Trophoblast cell (in vitro differentiated cells and primary cell): ENCODE data around the gene FBXO48.
"Not testable (repeated sequence)": the region's sequence is repeated elsewhere in the genome, so short reads cannot be mapped to it uniquely, and the experiment has no call there.

ENCODE experiments used
- DNase-seq, 2 donors: peaks; one replicate each; pipeline ENCODE4 v3.0.0-alpha.2; 2016
- H2AFZ ChIP-seq: 2 replicates; pipeline ENCODE4 v1.6.1; 2013; ENCODE audit warnings: low read length, moderate library complexity, mild to moderate bottlenecking; ENCODE audit not compliant: insufficient read depth, poor library complexity
- H2AK5ac ChIP-seq: 2 replicates; pipeline ENCODE4 v1.6.1; 2013; ENCODE audit warnings: mild to moderate bottlenecking, low read length
- H2BK120ac ChIP-seq: 2 replicates; pipeline ENCODE4 v1.6.1; 2013; ENCODE audit warnings: low read length, mild to moderate bottlenecking, moderate library complexity; ENCODE audit not compliant: insufficient read depth, poor library complexity
- H2BK12ac ChIP-seq: 2 replicates; pipeline ENCODE4 v1.6.1; 2013; ENCODE audit warnings: mild to moderate bottlenecking, low read length, moderate library complexity
- H2BK5ac ChIP-seq: 2 replicates; pipeline ENCODE4 v1.6.1; 2013; ENCODE audit warnings: low read length, low read depth, moderate library complexity, mild to moderate bottlenecking; ENCODE audit not compliant: poor library complexity
- H3K14ac ChIP-seq: 2 replicates; pipeline ENCODE4 v1.6.1; 2013; ENCODE audit warnings: mild to moderate bottlenecking, low read length
- H3K18ac ChIP-seq: 2 replicates; pipeline ENCODE4 v1.6.1; 2013; ENCODE audit warnings: mild to moderate bottlenecking, low read length
- H3K23ac ChIP-seq: 2 replicates; pipeline ENCODE4 v1.6.1; 2013; ENCODE audit warnings: low read length
- H3K27ac ChIP-seq: 2 replicates; pipeline ENCODE4 v1.5.1; 2013; ENCODE audit warnings: low read depth, mild to moderate bottlenecking, inconsistent platforms, low read length, moderate library complexity
- H3K27me3 ChIP-seq: 2 replicates; pipeline ENCODE4 v1.6.1; 2013; ENCODE audit warnings: inconsistent platforms, mild to moderate bottlenecking, low read length, moderate library complexity; ENCODE audit not compliant: insufficient read depth
- H3K36me3 ChIP-seq, 2 experiments: 1 replicate in 1 of 2; 2 replicates in 1 of 2; pipeline ENCODE4 v1.6.1; 2013; ENCODE audit warnings: low read length in 2 of 2, mild to moderate bottlenecking in 2 of 2, moderate library complexity in 1 of 2; ENCODE audit not compliant: insufficient read depth in 2 of 2, control insufficient read depth in 1 of 2
- H3K4ac ChIP-seq: 2 replicates; pipeline ENCODE4 v1.6.1; 2013; ENCODE audit warnings: low read depth, mild to moderate bottlenecking, low read length, moderate library complexity
- H3K4me1 ChIP-seq, 2 experiments: 1 replicate in 1 of 2; 2 replicates in 1 of 2; pipeline ENCODE4 v1.6.1; 2013; ENCODE audit warnings: low read length in 2 of 2, mild to moderate bottlenecking in 2 of 2, moderate library complexity in 1 of 2; ENCODE audit not compliant: insufficient read depth in 2 of 2, control insufficient read depth in 1 of 2
- H3K4me2 ChIP-seq: 2 replicates; pipeline ENCODE4 v1.6.1; 2013; ENCODE audit warnings: inconsistent platforms, mild to moderate bottlenecking, low read length, moderate library complexity
- H3K4me3 ChIP-seq: 2 replicates; pipeline ENCODE4 v1.5.1; 2013; ENCODE audit warnings: mild to moderate bottlenecking, low read depth, low read length, inconsistent platforms
- H3K79me1 ChIP-seq: one replicate; pipeline ENCODE4 v1.6.1; 2013; ENCODE audit warnings: low read length
- H3K79me2 ChIP-seq: 2 replicates; pipeline ENCODE4 v1.6.1; 2013; ENCODE audit warnings: low read length, mild to moderate bottlenecking; ENCODE audit not compliant: control insufficient read depth, insufficient read depth, poor library complexity
- H3K9ac ChIP-seq: 2 replicates; pipeline ENCODE4 v1.6.1; 2013; ENCODE audit warnings: mild to moderate bottlenecking, low read length
- H3K9me3 ChIP-seq: 2 replicates; pipeline ENCODE4 v1.6.1; 2013; ENCODE audit warnings: low read depth, mild to moderate bottlenecking, control low read depth, inconsistent platforms, low read length; ENCODE audit not compliant: insufficient read depth
- H4K12ac ChIP-seq: 2 replicates; pipeline ENCODE4 v1.6.1; 2013; ENCODE audit warnings: low read depth, mild to moderate bottlenecking, low read length, moderate library complexity
- H4K8ac ChIP-seq: 2 replicates; pipeline ENCODE4 v1.6.1; 2013; ENCODE audit warnings: low read depth, mild to moderate bottlenecking, low read length, moderate library complexity
- H4K91ac ChIP-seq: one replicate; pipeline ENCODE4 v1.6.1; 2013; ENCODE audit warnings: low read depth, mild to moderate bottlenecking, low read length, moderate library complexity
- WGBS: extraction: QIAGEN DNeasy Blood & Tissue Kit; methylation state at CpG from one replicate; pipeline ENCODE4 v1.1.7; 2013; ENCODE audit warnings: missing lambda C conversion rate; ENCODE audit not compliant: insufficient read length, insufficient coverage; ENCODE audit errors: extremely low coverage; 5-methylcytosine and 5-hydroxymethylcytosine counted together

Gene FBXO48

DNA sequence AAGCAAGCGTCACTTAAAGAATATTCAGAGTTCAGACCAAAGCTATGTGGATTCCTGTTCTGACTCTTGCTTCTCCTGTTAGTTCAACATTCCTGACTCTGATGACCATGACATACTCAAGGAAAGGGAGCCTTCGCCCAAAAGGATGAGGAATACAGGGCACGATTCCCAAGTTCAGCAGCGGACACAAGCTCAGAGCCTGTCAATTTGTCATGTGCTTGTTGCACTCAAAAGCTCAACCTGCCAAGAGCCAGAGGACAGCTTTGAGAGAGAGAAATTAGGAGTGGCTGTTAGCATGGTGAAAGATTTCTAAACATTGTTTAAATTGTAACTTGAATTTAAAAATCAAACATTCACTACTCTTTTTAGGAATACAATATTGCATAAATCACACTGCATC, 33.6 kb upstream of the FBXO48 start:
- H3K14ac ChIP-seq = no peak overlapping the region
- H2AK5ac ChIP-seq = no peak overlapping the region
- no peak overlapping the region for H4K91ac ChIP-seq
- no peak overlapping the region for H4K12ac ChIP-seq
- H3K4me3 ChIP-seq = no peak overlapping the region
- no peak overlapping the region for H3K27ac ChIP-seq
- H3K27me3 ChIP-seq = no peaks in the 10 kb centered on the region
- H2BK120ac ChIP-seq = no peak overlapping the region
- no peak overlapping the region for H2BK5ac ChIP-seq
- WGBS = no CpG with 5 or more reads among the region's 4 CpGs
- no peaks in the 10 kb centered on the region for H3K4me1 ChIP-seq
- peaks cover 2% of the 10 kb centered on the region for H3K9me3 ChIP-seq
- no peak overlapping the region for H2BK12ac ChIP-seq
- no peak overlapping the region for H4K8ac ChIP-seq
- H3K9ac ChIP-seq = no peak overlapping the region
- H3K36me3 ChIP-seq = no peaks in the 10 kb centered on the region
- H3K23ac ChIP-seq = no peak overlapping the region
- H3K4ac ChIP-seq = no peak overlapping the region
- H3K4me2 ChIP-seq = no peak overlapping the region
- H3K79me1 ChIP-seq = no peaks in the 10 kb centered on the region
- no peaks in the 10 kb centered on the region for H3K79me2 ChIP-seq
- no peak overlapping the region for H3K18ac ChIP-seq
- no peak for DNase-seq
- H2AFZ ChIP-seq = no peak overlapping the region

DNA sequence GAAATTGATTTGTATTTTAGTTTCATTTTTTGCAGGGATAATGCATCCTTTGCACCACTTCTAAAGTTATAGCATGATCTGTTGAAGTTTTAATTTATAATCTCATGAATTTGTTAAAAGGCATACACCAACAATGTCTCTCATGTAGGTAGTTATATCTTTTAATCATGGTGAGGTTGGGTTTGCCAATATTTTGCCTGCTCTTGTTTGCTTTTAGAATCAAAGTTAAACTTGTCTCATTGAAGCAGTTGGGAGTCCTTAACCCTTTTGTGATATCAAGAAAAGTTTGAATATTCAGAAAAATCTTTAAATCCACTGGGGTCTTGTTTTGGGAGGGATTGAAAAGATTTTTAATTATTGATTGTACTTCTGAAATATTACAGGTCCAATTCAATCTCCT, 32.0 kb upstream of the FBXO48 start:
- Histone ChIP-seq H3K4me1 (no peaks in the 10 kb centered on the region), H3K14ac (no peak overlapping the region), H3K79me2 (no peaks in the 10 kb centered on the region), H2BK120ac (no peak overlapping the region), H3K27ac (no peak overlapping the region), H3K9ac (no peak overlapping the region), H3K36me3 (no peaks in the 10 kb centered on the region), H2BK5ac (no peak overlapping the region), H4K91ac (no peak overlapping the region), H3K9me3 (peaks cover 4% of the 10 kb centered on the region), H2AK5ac (no peak overlapping the region), H3K23ac (no peak overlapping the region), H4K8ac (no peak overlapping the region), H3K4ac (no peak overlapping the region), H4K12ac (no peak overlapping the region), H3K79me1 (no peaks in the 10 kb centered on the region), H3K18ac (no peak overlapping the region), H3K4me3 (no peak overlapping the region), H2BK12ac (no peak overlapping the region), H3K4me2 (no peak overlapping the region), H3K27me3 (no peaks in the 10 kb centered on the region), H2AFZ (no peak overlapping the region)
- DNase-seq = no peak

DNA sequence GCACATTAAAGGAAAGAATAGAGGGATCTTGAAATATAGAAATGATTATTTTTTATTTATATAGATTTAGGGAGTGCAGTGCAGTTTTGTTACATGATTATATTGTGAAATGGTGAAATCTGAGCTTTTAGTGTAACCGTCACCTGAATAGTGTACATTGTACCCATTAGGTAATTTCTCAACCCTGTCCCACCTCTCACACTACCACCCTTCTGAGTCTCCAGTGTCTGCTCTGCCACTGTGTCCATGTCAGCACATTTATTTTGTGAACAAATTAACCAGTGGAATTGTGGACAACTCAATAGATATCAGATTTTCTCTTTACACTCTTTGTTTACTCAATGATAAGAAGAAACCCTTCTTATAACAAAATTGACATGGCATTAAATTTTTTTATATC, 24.5 kb upstream of the FBXO48 start:
- DNase-seq = no peak
- H4K8ac ChIP-seq = no peak overlapping the region
- H3K23ac ChIP-seq = no peak overlapping the region
- no peak overlapping the region for H2AK5ac ChIP-seq
- no peak overlapping the region for H3K18ac ChIP-seq
- H3K14ac ChIP-seq = no peak overlapping the region
- H4K12ac ChIP-seq = no peak overlapping the region
- H2AFZ ChIP-seq = no peak overlapping the region
- no peak overlapping the region for H3K4ac ChIP-seq
- H3K4me3 ChIP-seq = no peak overlapping the region
- no peaks in the 10 kb centered on the region for H3K27me3 ChIP-seq
- no peak overlapping the region for H4K91ac ChIP-seq
- no peaks in the 10 kb centered on the region for H3K79me1 ChIP-seq
- no peak overlapping the region for H3K9ac ChIP-seq
- no peak overlapping the region for H2BK12ac ChIP-seq
- no peak overlapping the region for H2BK120ac ChIP-seq
- no CpG with 5 or more reads among the region's 1 CpG for WGBS
- H3K27ac ChIP-seq = no peak overlapping the region
- H3K9me3 ChIP-seq = peaks cover 4% of the 10 kb centered on the region
- no peak overlapping the region for H3K4me2 ChIP-seq
- no peak overlapping the region for H2BK5ac ChIP-seq
- H3K4me1 ChIP-seq = no peaks in the 10 kb centered on the region
- H3K79me2 ChIP-seq = no peaks in the 10 kb centered on the region
- no peaks in the 10 kb centered on the region for H3K36me3 ChIP-seq

DNA sequence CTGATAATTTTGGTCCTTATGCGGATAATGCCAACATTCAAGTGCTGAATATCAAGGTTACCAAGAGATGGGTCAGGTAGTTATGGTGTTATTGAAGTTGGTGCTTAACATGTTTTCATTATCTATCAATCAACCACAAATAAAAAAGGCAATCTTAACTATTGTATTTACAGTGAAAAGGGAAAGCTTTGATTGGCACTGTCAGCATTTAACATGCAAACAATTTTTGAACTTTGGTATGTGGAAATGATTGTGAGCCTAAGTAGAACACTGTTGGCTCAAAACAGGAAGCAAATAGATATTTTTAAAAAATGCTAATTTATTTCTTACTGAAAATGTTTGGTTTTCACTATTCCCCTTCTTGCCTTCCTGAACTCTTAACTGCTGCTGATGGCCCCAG, 22.2 kb upstream of the FBXO48 start:
- no CpG with 5 or more reads among the region's 1 CpG for WGBS
- Histone ChIP-seq H2BK12ac (no peak overlapping the region), H3K4me3 (no peak overlapping the region), H3K27ac (no peak overlapping the region), H4K12ac (no peak overlapping the region), H3K4me1 (no peaks in the 10 kb centered on the region), H3K27me3 (no peaks in the 10 kb centered on the region), H3K79me2 (no peaks in the 10 kb centered on the region), H2BK5ac (no peak overlapping the region), H3K4me2 (no peak overlapping the region), H3K9me3 (no peaks in the 10 kb centered on the region), H3K18ac (no peak overlapping the region), H3K79me1 (no peaks in the 10 kb centered on the region), H4K91ac (no peak overlapping the region), H3K23ac (no peak overlapping the region), H3K4ac (no peak overlapping the region), H4K8ac (no peak overlapping the region), H2BK120ac (no peak overlapping the region), H3K14ac (no peak overlapping the region), H3K36me3 (no peaks in the 10 kb centered on the region), H2AK5ac (no peak overlapping the region), H2AFZ (no peak overlapping the region), H3K9ac (no peak overlapping the region)
- no peak for DNase-seq

DNA sequence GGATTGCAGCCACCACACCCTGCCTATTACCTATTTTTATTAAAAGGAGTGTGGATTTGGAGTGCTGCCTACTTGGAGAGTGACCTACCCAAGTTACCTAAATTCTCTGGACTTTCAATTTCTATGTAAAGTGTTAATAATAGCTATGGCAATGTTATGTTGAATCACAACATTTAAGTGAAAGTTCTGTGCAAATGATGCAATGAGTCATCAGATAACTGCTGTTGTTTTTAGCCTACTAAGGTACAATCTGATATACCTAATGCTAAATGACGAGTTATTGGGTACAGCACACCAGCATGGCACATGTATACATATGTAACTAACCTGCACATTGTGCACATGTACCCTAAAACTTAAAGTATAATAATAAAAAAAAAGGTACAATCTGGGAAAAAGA, 21.5 kb upstream of the FBXO48 start:
- H3K79me2 ChIP-seq, H3K14ac ChIP-seq, H3K18ac ChIP-seq, H2AK5ac ChIP-seq, H3K23ac ChIP-seq, H2BK5ac ChIP-seq, H3K4ac ChIP-seq, H4K8ac ChIP-seq, H3K4me2 ChIP-seq, DNase-seq, H3K36me3 ChIP-seq, H3K27me3 ChIP-seq, H3K27ac ChIP-seq, H3K4me1 ChIP-seq, H3K79me1 ChIP-seq, H4K91ac ChIP-seq, H3K4me3 ChIP-seq, H4K12ac ChIP-seq, H2BK12ac ChIP-seq, H3K9ac ChIP-seq, H2AFZ ChIP-seq, H2BK120ac ChIP-seq, H3K9me3 ChIP-seq: not testable (repeated sequence)
- no CpG with 5 or more reads among the region's 1 CpG for WGBS
